GM18951 (cell line): Measurements from ENCODE around the gene TNS3.

Experiments
- POLR2A ChIP-seq: IDR thresholded peaks from 4 replicates; pipeline ENCODE4 v1.6.1; 2011; ENCODE audit warnings: mild to moderate bottlenecking; ENCODE audit not compliant: insufficient read length, insufficient read depth; ENCODE audit errors: extremely low read depth
- in situ Hi-C: fragments of 300-500 bp; cut with MboI; formaldehyde crosslinking; loops from one replicate; pipeline ENCODE4 v1.12.0; 2022; ENCODE audit warnings: low sequenced_read_pairs, mixed read lengths, inconsistent platforms; ENCODE audit not compliant: unreplicated experiment

The TNS3 gene

DNA sequence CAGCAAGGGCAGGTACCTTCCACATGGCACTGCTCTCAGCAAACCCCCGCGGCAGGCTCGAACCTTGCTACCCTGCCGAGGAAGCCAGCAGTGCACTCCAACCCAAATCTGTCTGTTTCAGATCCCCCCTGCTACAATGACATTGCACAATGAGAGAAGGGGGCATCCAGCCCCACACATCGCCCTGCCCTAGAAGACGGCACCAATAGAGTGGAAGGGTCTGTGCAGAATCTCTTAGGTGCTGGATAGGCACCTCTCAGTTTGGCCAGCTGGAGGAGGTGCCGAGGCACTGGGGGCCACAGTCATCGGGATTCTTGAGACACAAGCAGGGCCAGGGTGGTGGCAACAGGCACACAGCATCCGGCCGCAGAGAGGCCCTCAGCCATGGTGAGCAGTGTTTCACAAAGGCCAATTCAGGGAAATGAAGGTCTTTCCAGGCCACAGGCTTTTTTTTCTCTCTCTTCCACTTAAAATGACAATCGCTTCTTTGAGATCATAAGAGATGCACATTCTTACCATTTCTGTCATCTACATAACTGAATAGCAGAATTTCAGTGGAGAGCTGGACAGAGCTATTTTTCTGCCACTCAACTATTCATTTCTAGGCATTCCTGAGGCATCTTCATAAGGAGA, 281.3 kb downstream of the TNS3 start:
- TF ChIP-seq POLR2A, result no peak
- in situ Hi-C loops, result no loop called here

DNA sequence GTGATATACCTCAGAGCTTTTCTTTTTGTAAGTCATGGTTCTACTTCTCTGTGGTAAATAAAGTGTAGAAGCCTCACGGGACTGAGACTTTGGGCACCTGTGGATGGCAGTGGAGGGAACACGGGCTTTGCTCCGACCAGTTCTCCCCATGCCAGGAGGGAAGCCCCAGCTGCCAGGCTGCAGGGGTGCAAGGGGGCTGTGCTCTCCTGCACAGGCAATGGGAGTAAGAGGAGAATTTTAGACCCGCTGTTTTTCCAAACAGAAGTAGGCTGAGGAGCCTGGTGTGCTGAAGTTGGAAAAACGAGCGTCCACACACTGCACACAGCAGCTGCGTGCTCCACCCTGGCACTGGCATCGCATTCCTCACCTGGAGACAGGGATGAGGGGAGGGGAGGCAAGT, 282.4 kb downstream of the TNS3 start:
- TF ChIP-seq POLR2A, result no peak
- in situ Hi-C loops, result no loop called here

DNA sequence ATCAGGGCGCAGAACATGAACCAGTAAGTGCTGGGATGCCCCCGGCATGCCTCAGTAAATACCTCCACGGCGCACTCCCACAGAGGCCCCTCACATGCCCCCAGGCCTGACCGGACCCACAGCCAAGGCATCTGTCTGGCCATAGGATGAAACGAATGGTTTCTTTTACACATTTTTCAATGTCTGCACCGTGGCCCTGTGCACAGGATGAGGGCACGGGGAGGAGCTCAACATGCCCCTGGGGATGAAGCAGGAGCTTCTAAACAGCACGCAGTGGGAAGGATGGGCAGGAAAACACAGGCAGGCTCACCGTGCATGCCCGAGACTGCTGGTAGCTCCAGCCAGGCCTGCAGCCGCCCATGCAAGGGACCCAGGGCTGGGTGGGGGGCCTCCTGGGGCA, 283.3 kb downstream of the TNS3 start:
- in situ Hi-C loops, result no loop called here
- no peak for TF ChIP-seq POLR2A

DNA sequence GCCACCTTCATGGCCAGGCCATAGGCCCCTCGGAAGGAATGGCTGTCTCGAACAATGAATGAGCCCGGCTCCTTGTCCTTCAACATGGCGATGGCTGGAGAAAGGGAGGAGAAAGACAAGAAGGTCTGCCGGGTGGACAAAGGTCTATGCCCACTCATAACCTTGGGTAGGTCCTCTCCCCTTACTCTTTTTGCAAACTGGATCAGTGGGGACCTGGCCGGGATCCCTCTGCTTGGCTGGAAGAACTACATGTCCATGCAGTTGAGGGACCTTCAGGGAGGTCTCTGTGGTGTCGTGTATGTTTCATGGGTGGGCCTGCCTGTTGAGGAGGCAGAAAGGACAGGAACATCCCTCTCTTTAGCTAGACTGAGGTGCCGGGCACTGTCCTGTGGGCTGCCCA, 284.8 kb downstream of the TNS3 start:
- in situ Hi-C loops, result no loop called here
- no peak for TF ChIP-seq POLR2A

DNA sequence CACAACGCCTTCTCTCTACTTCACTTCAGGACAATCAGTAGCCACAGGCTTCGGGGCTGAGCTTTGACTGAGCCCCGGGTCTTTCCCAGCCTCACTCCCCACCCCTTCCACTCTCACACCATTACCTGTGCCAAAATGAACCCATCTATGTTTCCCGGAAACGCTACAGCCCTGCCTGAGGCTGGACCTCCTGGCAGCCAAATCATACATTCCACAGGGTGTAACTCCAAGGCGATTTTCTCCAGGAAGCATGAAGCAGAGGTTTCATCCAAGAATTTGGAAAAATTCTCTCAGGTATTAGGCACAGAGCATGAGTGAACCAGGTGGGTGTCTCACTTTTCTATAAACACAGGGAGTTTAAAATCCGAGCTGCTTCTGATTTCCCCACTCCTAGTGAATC, 286.3 kb downstream of the TNS3 start:
- in situ Hi-C loops, result no loop called here
- no peak for TF ChIP-seq POLR2A

DNA sequence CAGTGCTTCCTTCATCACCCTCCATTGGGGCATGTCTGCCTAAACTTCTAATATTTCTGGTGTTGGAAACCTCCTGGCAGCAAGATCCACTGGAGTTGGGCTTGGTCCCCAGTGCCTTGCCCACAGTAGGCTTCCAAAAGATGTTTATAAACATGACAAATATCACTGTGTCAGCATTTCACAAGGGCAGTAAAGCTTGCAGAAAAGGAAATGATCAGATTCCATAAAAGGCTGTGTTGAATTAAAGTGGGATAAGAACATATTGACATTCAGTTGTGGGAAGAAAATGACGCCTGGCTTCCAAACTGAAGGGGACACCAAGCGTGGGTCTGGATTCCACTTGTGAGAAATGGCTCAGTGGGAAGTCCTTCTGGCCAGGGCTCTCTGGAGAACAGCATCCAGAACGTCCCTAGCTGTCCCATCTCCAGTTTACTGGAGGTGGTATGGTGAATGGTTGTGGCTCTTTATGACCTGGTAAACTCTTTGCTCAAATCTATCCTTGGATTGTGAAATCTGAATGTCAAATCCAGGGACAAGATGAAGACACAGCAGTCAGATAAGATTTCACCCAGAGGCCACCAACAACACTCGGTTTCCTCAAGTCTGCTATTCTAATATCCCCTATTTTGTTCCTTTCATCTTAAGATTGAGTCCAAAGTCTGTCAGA, 287.2 kb downstream of the TNS3 start:
- in situ Hi-C loops, result no loop called here
- TF ChIP-seq POLR2A, result no peak

- in situ Hi-C loops, result no loop called here
- no peak for TF ChIP-seq POLR2A
Measured at GRCh38 chr7:47293884-47294555, 287.9 kb downstream of the TNS3 start.

DNA sequence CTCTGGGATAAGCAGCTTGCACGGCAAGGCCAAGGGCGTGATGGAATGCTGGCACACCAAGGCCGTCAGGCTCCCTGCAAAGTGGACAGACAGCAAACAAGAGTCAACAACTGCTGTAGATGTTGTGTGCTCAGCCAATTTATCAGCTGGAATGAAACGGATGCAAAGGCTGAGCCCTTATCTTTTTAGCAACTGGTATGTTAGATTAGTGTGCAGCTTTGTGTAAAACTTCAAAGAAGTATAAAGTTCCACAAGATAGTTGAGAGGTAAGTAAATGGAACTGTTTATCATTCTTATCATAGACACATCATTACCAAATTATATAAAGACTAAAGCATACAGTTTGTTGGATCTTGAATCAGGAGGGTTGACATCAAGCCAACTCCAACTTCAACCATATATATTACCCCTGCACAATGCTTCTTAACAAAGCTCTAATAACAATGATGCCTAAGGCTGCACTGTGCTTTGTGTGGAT, 289.0 kb downstream of the TNS3 start:
- TF ChIP-seq POLR2A, result no peak
- in situ Hi-C loops, result no loop called here

DNA sequence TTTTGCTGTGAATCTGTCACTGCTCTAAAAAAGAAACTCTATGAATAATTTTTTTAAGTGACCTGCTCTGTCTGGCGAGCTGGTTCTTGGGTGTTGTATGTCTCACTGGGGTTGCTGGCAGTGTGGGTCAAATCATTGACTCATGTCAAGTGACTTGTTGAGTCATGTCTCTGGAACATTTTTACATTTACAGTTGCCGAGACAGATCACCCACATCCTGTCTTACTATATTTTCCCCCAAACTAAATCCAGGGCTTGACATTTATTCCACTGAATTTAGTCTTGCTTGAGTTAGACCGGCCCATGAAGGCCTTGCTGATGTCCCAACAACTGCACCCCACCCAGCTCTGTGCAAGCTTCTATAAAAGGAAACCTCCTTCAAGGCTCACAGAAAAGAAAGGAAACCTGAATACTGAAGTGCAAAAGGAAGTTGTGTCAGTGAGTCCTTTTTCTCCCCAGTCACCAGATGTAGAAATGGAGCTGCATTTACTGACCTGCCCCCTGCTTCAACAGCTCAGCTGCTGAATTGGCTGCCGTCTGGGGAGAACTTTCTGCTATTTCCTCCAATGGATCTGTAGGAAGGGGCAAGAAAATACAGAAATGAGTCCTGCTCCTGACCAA, 290.3 kb downstream of the TNS3 start:
- no peak for TF ChIP-seq POLR2A
- in situ Hi-C loops, result no loop called here

GRCh38 chr7:47290867-47291266, 291.0 kb downstream of the TNS3 start:
- TF ChIP-seq POLR2A, result no peak
- in situ Hi-C loops, result no loop called here

- in situ Hi-C loops, result no loop called here
- TF ChIP-seq POLR2A, result no peak
Measured at GRCh38 chr7:47290466-47290865, 291.4 kb downstream of the TNS3 start.

DNA sequence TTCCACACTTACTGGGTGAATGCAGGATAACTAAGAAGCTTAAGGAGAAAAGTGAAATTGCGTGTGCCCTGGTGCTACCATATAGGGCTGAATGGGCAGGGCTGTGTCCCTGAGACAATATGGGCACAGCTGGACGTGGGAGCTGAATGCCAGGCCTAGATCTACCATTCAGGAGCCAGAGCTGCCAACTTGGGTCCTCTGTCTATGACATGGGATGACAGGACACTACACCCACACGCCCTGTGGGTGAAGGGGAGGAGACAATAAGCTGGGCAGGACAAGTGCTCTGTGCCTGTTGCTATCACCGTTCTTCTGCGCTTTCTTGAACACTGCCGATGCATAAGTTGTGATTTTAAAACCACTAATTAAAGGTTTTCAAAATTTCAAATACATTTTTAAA, 293.9 kb downstream of the TNS3 start:
- in situ Hi-C loops, result no loop called here

GRCh38 chr7:47285860-47286491, 295.9 kb downstream of the TNS3 start:
- in situ Hi-C loops, result no loop called here
- no peak for TF ChIP-seq POLR2A

More for the DNA sequence above, 293.9 kb downstream of the TNS3 start:
- TF ChIP-seq POLR2A, result no peak
